ENCODE results near the gene ZNF778. TPM values are rescaled to one million over a fixed set of nuclear protein-coding genes. Genes with fewer than 3 reads are reported as not detected.

ZNF778 gene
- total RNA-seq, 4 donors from 2014 or later = 5.7 to 22.8 (median 13.4) TPM

DNA sequence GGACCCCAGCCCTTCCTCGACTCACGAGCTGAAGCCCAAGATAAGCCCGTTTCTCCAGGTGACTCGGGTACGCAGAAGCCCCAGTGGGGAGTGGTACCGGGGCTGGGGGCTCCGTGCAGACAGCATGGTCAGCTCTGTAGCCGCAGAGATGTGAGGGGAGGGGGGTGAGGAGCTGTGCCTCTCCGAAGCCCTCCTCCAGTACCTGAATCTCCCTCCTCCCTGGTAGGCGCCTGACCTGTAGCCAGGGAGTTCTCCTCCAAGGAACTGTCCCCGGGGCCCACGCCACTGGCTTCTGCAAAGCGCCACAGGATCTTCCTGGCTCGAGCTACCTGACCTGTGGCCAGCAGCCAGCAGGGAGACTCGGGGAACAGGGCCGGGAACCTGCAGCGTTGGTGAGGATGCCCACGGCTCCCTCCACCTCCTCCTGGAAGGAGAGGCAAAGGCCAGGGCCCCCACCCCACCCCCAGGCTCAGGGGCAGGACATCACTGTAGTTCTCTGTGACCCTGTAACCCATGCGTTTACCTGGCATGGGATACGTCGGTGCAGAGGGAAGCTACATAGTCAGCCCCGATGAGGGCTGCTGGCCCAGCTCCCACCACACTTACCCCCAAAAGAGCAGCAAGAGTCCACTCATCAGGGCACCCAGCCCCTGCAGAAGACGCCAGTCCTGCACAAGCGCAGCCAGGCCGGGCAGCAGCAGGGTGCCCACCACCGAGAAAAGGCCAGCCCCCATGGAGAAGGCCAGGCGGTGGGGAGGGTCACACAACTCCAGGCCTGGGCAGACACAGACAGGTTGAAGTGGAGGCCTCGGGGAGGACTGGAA, 18.9 kb upstream of the ZNF778 start:
- ATAC-seq (ENCODE audit: low FRiP score) (no peak), DNase-seq (ENCODE audit: low spot score) (no peak)
- TF ChIP-seq, protein P1, sequence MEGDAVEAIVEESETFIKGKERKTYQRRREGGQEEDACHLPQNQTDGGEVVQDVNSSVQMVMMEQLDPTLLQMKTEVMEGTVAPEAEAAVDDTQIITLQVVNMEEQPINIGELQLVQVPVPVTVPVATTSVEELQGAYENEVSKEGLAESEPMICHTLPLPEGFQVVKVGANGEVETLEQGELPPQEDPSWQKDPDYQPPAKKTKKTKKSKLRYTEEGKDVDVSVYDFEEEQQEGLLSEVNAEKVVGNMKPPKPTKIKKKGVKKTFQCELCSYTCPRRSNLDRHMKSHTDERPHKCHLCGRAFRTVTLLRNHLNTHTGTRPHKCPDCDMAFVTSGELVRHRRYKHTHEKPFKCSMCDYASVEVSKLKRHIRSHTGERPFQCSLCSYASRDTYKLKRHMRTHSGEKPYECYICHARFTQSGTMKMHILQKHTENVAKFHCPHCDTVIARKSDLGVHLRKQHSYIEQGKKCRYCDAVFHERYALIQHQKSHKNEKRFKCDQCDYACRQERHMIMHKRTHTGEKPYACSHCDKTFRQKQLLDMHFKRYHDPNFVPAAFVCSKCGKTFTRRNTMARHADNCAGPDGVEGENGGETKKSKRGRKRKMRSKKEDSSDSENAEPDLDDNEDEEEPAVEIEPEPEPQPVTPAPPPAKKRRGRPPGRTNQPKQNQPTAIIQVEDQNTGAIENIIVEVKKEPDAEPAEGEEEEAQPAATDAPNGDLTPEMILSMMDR (IDR thresholded peaks at IDR 0.05) = no peak

DNA sequence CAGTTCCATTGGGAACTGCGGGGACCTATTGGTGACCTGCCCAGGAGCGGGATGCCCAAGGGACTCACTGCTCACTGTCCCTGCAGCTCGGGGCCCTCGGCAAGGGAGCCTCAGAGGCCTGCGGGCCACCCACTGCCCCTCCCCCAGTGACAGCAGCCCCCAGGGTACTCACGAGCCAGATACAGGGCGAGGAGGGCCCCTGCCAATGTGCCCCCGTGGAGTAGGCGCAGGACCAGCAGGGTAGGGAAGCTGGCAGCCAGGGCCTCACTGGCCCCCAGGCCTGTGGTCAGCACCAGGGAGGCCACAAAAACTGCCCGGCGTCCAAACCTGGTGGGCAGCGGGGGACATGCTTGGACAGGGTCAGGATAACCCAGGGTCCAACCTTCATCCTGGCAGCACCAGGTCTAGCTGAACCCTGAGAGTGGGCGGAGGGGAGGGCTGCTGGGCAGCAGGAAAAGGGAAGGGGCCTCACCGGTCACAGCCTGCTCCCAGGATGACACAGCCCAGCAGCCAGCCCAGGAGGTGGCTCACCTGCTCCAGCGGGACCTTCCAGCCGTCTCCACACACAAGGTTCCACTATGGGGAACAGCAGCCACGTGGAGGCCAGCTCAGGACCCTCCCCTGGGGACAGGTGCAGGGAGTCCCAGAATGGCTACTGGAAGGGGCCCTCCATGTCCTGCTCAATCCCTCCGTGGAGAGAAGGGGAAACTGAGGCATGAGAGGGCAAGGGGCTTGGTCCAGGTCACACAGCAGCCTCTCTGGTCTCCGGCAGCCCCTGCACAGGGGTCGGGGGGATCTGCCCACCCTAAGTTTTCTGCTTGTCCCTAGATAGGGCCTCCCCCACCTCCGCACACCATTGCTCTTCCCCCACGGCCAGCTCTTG, 18.0 kb upstream of the ZNF778 start:
- TF ChIP-seq, protein P1 (IDR thresholded peaks at IDR 0.05) = no peak
- DNase-seq (ENCODE audit: low spot score) (no peak), ATAC-seq (ENCODE audit: low FRiP score) (no peak)

DNA sequence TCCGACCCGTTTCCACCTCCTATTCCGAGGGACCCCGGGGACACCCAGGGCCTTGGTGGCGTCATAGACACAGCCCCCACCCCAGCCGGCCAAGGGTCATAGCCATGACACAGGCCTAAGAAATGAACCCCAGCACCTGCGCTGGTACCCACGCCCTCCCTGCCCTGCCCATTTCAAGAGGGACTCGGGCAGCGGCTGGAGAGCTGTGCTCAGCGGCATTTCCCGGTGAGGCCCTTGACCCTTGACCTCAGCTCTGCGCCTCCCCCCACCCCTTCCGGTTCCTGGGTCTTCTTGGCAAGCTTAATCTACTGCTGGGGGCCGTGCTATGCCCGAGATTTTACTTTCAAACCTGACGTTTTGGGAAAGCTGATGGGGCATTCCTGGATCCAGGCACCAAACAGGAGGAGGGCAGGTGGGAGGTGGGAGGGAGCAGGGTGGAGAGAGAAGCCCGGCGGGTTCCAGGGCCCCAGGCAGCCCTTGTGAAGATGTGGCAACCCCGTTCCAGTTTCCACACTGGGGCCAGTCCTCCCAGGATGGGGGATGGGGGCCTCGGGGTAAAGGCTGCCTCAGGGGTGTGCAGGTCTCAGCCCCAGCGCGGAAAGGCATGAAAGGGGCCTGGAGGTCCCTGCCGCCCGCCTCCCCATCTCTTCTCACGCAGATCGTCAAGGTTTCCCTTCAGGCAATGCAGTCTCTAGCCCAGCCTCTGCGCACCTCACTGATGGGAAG, 17.2 kb upstream of the ZNF778 start, which contains the start of gene SLC22A31:
SLC22A31 (minus strand) TSS at position 414 of the 726 bp plus-strand sequence; CDS start at position 378, 36 bp downstream.
- DNase-seq (ENCODE audit: low spot score) (no peak), ATAC-seq (ENCODE audit: low FRiP score) (no peak)
- TF ChIP-seq, protein P1 (IDR thresholded peaks at IDR 0.05) = no peak

DNA sequence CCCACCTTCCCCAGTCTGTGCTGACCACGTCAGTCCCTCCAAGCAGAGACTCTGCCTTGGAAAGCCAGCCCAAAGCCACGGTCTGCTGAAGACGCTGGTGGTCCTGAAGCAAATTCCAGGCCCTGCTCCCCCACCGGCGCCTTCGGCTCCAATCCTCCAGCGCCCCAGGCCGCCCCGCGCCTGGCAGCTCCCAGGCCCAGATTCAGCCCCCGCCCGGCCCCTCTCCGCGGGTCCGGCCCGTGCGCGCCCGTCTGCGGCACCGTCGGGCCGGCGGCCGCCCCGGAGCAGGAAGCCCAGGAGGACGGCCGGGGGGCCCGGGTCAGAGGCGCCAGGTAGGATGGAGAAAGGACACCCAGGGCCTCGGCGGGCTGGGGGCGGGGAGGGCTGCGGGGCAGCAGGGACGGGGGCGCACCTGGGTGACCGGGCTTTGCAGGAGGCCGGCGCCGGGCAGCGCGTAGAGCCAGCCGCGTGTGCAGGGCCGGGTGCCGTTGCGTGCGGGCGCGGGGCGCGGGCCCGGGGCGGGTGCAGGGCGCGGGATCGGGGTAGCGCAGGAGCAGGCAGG, 16.6 kb upstream of the ZNF778 start:
- DNase-seq (ENCODE audit: low spot score) (no peak), ATAC-seq (ENCODE audit: low FRiP score) (peak; percentile 15)
- TF ChIP-seq, protein P1 (IDR thresholded peaks at IDR 0.05) = no peak

DNA sequence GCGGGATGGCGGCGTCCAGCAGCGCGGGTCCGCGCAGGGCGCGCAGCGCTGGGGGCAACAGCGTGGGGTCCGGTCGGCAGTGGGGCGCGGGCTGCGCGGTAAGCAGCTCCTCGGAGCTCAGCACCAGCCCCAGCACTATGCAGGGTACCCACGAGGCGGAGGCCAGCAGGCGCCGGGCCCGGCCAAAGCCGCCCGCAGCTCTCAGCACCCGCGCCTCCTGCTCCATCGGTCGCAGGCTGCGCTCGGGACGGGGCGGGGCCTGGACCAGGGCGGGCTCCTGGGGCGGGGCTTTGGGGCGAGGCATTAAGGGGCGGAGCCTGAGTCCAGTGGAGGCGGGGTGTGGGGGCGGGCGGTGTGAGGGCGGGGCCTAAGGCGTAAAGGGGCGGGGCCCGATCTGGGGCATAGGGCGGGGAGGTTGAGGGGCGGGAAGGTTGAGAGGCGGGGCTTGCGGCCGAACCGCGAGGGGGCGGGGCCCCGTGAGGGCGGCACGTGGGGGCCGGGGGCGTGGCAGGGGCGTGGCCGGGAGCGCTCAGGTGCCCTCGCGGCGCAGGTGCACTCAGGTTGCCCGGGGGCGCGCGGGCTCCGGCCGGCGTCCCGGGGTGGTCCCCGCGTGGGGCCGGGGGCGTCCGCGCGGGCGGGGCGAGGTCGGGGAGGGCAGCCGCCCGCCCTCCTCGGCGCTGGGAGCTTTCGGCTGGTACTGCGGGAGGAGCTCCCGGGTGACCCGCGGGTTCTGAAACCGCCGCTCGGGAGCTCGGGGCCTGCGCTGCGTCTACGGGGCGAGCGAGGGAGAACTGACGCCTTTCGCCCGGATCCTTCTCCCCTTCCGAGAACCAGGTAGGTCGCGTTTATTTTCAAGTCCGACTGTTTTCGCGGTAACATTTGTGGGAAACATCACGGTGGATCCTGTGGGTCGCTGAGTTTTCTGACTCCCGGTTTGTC, 15.8 kb upstream of the ZNF778 start:
- ATAC-seq (ENCODE audit: low FRiP score) = peak; percentile 62
- DNase-seq (ENCODE audit: low spot score) = no peak
- TF ChIP-seq, protein P1 (IDR thresholded peaks at IDR 0.05) = no peak

Measured in omental fat pad (tissue), 4 donors.